22Rv1 (cell line): ENCODE data around the gene ZNF579.

Experiments used
- ZFX ChIP-seq: fragments of 450-650 bp; IDR thresholded peaks from 2 replicates; pipeline ENCODE4 v1.6.1; 2017; ENCODE audit warnings: antibody characterized with exemption, borderline replicate concordance
- TF ChIP-seq, protein P1 (sequence below): fragments of 450-650 bp; IDR thresholded peaks from 2 replicates; pipeline ENCODE4 v1.5.1; 2017; ENCODE audit warnings: mild to moderate bottlenecking

- TF ChIP-seq, protein P1, sequence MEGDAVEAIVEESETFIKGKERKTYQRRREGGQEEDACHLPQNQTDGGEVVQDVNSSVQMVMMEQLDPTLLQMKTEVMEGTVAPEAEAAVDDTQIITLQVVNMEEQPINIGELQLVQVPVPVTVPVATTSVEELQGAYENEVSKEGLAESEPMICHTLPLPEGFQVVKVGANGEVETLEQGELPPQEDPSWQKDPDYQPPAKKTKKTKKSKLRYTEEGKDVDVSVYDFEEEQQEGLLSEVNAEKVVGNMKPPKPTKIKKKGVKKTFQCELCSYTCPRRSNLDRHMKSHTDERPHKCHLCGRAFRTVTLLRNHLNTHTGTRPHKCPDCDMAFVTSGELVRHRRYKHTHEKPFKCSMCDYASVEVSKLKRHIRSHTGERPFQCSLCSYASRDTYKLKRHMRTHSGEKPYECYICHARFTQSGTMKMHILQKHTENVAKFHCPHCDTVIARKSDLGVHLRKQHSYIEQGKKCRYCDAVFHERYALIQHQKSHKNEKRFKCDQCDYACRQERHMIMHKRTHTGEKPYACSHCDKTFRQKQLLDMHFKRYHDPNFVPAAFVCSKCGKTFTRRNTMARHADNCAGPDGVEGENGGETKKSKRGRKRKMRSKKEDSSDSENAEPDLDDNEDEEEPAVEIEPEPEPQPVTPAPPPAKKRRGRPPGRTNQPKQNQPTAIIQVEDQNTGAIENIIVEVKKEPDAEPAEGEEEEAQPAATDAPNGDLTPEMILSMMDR, result no peak
- no peak for TF ChIP-seq ZFX
These were observed 28.0 kb downstream of the ZNF579 start for GRCh38 chr19:55552620-55553019.
